GM21447 (cell line): Measurements from ENCODE around the gene RNF227.
"Not testable (repeated sequence)": the region's sequence is repeated elsewhere in the genome, so short reads cannot be mapped to it uniquely, and the experiment has no call there.

Experiments
- ATAC-seq: cut with Tn5 transposase; IDR thresholded peaks from one replicate; pipeline ENCODE4 v1.9.1; 2021; ENCODE audit not compliant: unreplicated experiment

RNF227 gene

DNA sequence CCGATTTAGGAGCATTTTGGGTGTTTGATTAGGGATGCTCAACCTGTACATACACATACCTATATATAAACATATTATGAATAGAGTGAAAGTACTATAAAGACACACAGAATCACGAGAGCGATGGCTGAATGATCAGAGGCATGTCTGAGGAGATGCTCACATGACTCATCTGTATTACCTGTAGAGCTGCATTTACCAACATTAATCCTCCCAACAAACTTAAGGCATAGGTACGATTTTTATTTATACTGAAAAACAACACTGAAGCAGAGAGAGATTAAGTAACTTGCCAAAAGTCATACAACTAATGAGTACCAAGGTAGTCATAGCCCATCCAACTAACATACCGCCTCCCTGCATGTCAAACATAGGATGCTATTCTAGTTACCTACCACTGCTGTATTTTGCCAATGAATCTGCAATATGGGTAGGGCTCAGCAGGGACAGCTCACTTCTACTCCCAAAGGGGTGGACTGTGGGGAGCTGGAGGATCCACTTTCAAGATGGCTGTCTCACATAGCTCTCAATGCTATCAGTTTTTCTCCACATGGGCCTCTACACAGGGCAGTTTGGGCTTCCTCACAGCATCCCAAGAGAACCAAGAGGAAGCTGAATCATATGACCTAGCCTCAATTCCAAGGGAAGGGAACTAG is 51.0 kb downstream of the RNF227 start:
- no peak for ATAC-seq

DNA sequence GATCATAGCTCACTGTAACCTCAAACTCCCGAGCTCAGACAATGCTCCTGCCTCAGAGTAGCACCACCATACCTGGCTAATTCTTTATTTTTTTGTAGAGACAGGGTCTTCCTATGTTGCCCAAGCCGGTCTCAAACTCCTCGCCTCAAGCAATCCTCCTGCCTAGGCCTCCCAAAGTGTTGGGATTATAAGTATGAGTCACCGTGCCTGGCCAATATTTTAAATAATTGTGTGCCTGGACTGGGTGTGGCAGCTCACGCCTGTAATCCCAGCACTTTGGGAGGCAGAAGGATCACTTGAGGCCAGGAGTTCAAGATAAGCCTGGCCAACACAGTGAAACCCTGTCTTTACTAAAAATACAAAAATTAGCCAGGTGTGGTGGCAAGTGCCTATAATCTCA is 51.7 kb downstream of the RNF227 start:
- ATAC-seq = not testable (repeated sequence)
